T-helper 1 cell treated with Interleukin-12 subunit alpha and Interleukin-12 subunit beta and Interleukin-4 antibody, amounts not matched to agents 30 μg/mL and 1 μg/mL, for 36 hours (primary cell): ENCODE measurements around the gene CARM1.
A peak's percentile ranks its signal among the peaks of the same experiment; 100 is the strongest.
"Not testable (repeated sequence)": the region's sequence is repeated elsewhere in the genome, so short reads cannot be mapped to it uniquely, and the experiment has no call there.

ENCODE experiments used
- H3K27ac Mint-ChIP-seq: one replicate; pipeline ENCODE4 v1.8.0; 2021; ENCODE audit warnings: mild to moderate bottlenecking, mixed read lengths
- H3K27me3 Mint-ChIP-seq: one replicate; pipeline ENCODE4 v1.8.0; 2021; ENCODE audit warnings: low read depth, mixed read lengths
- H3K36me3 Mint-ChIP-seq: one replicate; pipeline ENCODE4 v1.8.0; 2021; ENCODE audit warnings: low read depth, mixed read lengths
- H3K4me1 Mint-ChIP-seq: one replicate; pipeline ENCODE4 v1.8.0; 2021; ENCODE audit warnings: low read depth, mixed read lengths
- H3K4me3 Mint-ChIP-seq: one replicate; pipeline ENCODE4 v1.8.0; 2021; ENCODE audit warnings: mild to moderate bottlenecking, moderate library complexity, mixed read lengths
- H3K9me3 Mint-ChIP-seq: one replicate; pipeline ENCODE4 v1.8.0; 2021; ENCODE audit warnings: mixed read lengths

Gene CARM1

GRCh38 chr19:10945264-10945663, 73.9 kb downstream of the CARM1 start:
- H3K4me3 Mint-ChIP-seq: no peak overlapping the region
- no peaks in the 10 kb centered on the region for H3K9me3 Mint-ChIP-seq
- H3K36me3 Mint-ChIP-seq: no peaks in the 10 kb centered on the region
- H3K4me1 Mint-ChIP-seq: peaks cover 2% of the 10 kb centered on the region
- H3K27me3 Mint-ChIP-seq: no peaks in the 10 kb centered on the region
- no peak overlapping the region for H3K27ac Mint-ChIP-seq

GRCh38 chr19:10946958-10947657, 75.8 kb downstream of the CARM1 start:
- no peak overlapping the region for H3K4me3 Mint-ChIP-seq
- no peaks in the 10 kb centered on the region for H3K36me3 Mint-ChIP-seq
- H3K27ac Mint-ChIP-seq: no peak overlapping the region
- H3K27me3 Mint-ChIP-seq: no peaks in the 10 kb centered on the region
- H3K4me1 Mint-ChIP-seq: peaks cover 2% of the 10 kb centered on the region
- no peaks in the 10 kb centered on the region for H3K9me3 Mint-ChIP-seq

- no peak overlapping the region for H3K27ac Mint-ChIP-seq
- H3K4me1 Mint-ChIP-seq: peaks cover 8% of the 10 kb centered on the region
- H3K9me3 Mint-ChIP-seq: no peaks in the 10 kb centered on the region
- H3K36me3 Mint-ChIP-seq: no peaks in the 10 kb centered on the region
- H3K27me3 Mint-ChIP-seq: no peaks in the 10 kb centered on the region
- no peak overlapping the region for H3K4me3 Mint-ChIP-seq
These were observed 81.5 kb downstream of the CARM1 start for GRCh38 chr19:10952809-10953208.

GRCh38 chr19:10959277-10959968, 88.1 kb downstream of the CARM1 start:
- not testable (repeated sequence) for H3K27me3 Mint-ChIP-seq

GRCh38 chr19:10960314-10961072, 89.1 kb downstream of the CARM1 start, which contains the start of gene SMARCA4:
Gene SMARCA4 (plus strand): TSS chr19:10961030. CDS start chr19:10984152, 23,122 bp downstream.
- Mint-ChIP-seq H3K36me3 (peaks cover 6% of the 10 kb centered on the region), H3K4me3 (peak within 1 kb of the TSS; percentile 91), H3K27ac (peak within 1 kb of the TSS; percentile 86), H3K27me3 (no peaks in the 10 kb centered on the region), H3K4me1 (peaks cover 35% of the 10 kb centered on the region), H3K9me3 (no peaks in the 10 kb centered on the region)

More at GRCh38 chr19:10959277-10959968, 88.1 kb downstream of the CARM1 start:
- H3K36me3 Mint-ChIP-seq, H3K9me3 Mint-ChIP-seq: not testable (repeated sequence)
- H3K4me3 Mint-ChIP-seq: peak overlapping the region; percentile 84
- H3K4me1 Mint-ChIP-seq: peaks cover 35% of the 10 kb centered on the region
- peak overlapping the region; percentile 86 for H3K27ac Mint-ChIP-seq

- H3K27ac Mint-ChIP-seq: peak overlapping the region; percentile 86
- H3K4me1 Mint-ChIP-seq: peaks cover 35% of the 10 kb centered on the region
- no peaks in the 10 kb centered on the region for H3K9me3 Mint-ChIP-seq
- H3K36me3 Mint-ChIP-seq: peaks cover 6% of the 10 kb centered on the region
- H3K27me3 Mint-ChIP-seq: no peaks in the 10 kb centered on the region
- H3K4me3 Mint-ChIP-seq: peak overlapping the region; percentile 91
These were observed 89.9 kb downstream of the CARM1 start for GRCh38 chr19:10961073-10961860.

- H3K27me3 Mint-ChIP-seq: no peaks in the 10 kb centered on the region
- no peaks in the 10 kb centered on the region for H3K9me3 Mint-ChIP-seq
- peaks cover 35% of the 10 kb centered on the region for H3K4me1 Mint-ChIP-seq
- H3K27ac Mint-ChIP-seq: peak overlapping the region; percentile 36
- H3K4me3 Mint-ChIP-seq: peak overlapping the region; percentile 91
- peaks cover 6% of the 10 kb centered on the region for H3K36me3 Mint-ChIP-seq
These were observed 91.5 kb downstream of the CARM1 start for GRCh38 chr19:10962863-10963262.

GRCh38 chr19:10963865-10964264, 92.5 kb downstream of the CARM1 start:
- Mint-ChIP-seq H3K27ac (peak overlapping the region; percentile 77), H3K27me3 (no peaks in the 10 kb centered on the region), H3K4me3 (peak overlapping the region; percentile 37), H3K9me3 (no peaks in the 10 kb centered on the region), H3K36me3 (peaks cover 6% of the 10 kb centered on the region), H3K4me1 (peaks cover 43% of the 10 kb centered on the region)

GRCh38 chr19:10964903-10965302, 93.5 kb downstream of the CARM1 start:
- H3K27me3 Mint-ChIP-seq: no peaks in the 10 kb centered on the region
- peaks cover 39% of the 10 kb centered on the region for H3K4me1 Mint-ChIP-seq
- peaks cover 6% of the 10 kb centered on the region for H3K36me3 Mint-ChIP-seq
- no peak overlapping the region for H3K27ac Mint-ChIP-seq
- no peaks in the 10 kb centered on the region for H3K9me3 Mint-ChIP-seq
- H3K4me3 Mint-ChIP-seq: no peak overlapping the region

- H3K27ac Mint-ChIP-seq: no peak overlapping the region
- no peaks in the 10 kb centered on the region for H3K27me3 Mint-ChIP-seq
- H3K36me3 Mint-ChIP-seq: peaks cover 6% of the 10 kb centered on the region
- no peaks in the 10 kb centered on the region for H3K9me3 Mint-ChIP-seq
- no peak overlapping the region for H3K4me3 Mint-ChIP-seq
- H3K4me1 Mint-ChIP-seq: peaks cover 38% of the 10 kb centered on the region
These were observed 94.0 kb downstream of the CARM1 start for GRCh38 chr19:10965398-10965797.

- Mint-ChIP-seq H3K27ac (no peak overlapping the region), H3K4me3 (no peak overlapping the region), H3K9me3 (no peaks in the 10 kb centered on the region), H3K36me3 (peaks cover 6% of the 10 kb centered on the region), H3K27me3 (no peaks in the 10 kb centered on the region), H3K4me1 (peaks cover 33% of the 10 kb centered on the region)
These were observed 95.5 kb downstream of the CARM1 start for GRCh38 chr19:10966809-10967208.

- Mint-ChIP-seq H3K36me3 (peaks cover 2% of the 10 kb centered on the region), H3K27ac (no peak overlapping the region), H3K4me3 (no peak overlapping the region), H3K4me1 (peaks cover 16% of the 10 kb centered on the region), H3K27me3 (no peaks in the 10 kb centered on the region), H3K9me3 (no peaks in the 10 kb centered on the region)
These were observed 97.3 kb downstream of the CARM1 start for GRCh38 chr19:10968527-10969135.

- H3K4me3 Mint-ChIP-seq: no peak overlapping the region
- H3K4me1 Mint-ChIP-seq: peaks cover 12% of the 10 kb centered on the region
These were observed 99.9 kb downstream of the CARM1 start for GRCh38 chr19:10971107-10971726.

More at GRCh38 chr19:10971107-10971726, 99.9 kb downstream of the CARM1 start:
- Mint-ChIP-seq H3K27me3 (no peaks in the 10 kb centered on the region), H3K9me3 (no peaks in the 10 kb centered on the region), H3K27ac (no peak overlapping the region), H3K36me3 (peaks cover 1% of the 10 kb centered on the region)
